Breast epithelium (tissue), 4 donors: Measurements from ENCODE around the gene HTT. TPM values are rescaled to one million over a fixed set of nuclear protein-coding genes. Genes with fewer than 3 reads are reported as not detected.

Experiments
- DNase-seq, 2 donors: peaks; one replicate each; pipeline ENCODE4 v3.0.0-alpha.2; 2019; ENCODE audit warnings: low spot score in 2 of 2
- H3K27ac ChIP-seq, 2 donors: fragments of 200-600 bp; sonication (generic) in 1 of 2; one replicate each; pipeline ENCODE4 v1.5.1; 2016 to 2019; ENCODE audit warnings: mild to moderate bottlenecking in 1 of 2
- H3K27me3 ChIP-seq, 2 donors: fragments of 200-600 bp; sonication (generic) in 1 of 2; one replicate each; pipeline versions ENCODE4 v1.5.1 to v1.6.0; 2017 to 2019; ENCODE audit warnings: control low read depth in 1 of 2, mild to moderate bottlenecking in 1 of 2
- H3K36me3 ChIP-seq: fragments of 200-600 bp; one replicate; pipeline ENCODE4 v1.5.1; 2019
- H3K4me1 ChIP-seq, 2 donors: fragments of 200-600 bp; sonication (generic); one replicate each; pipeline ENCODE4 v1.5.1; 2016 to 2019; ENCODE audit warnings: control low read depth in 1 of 2
- H3K4me3 ChIP-seq, 3 donors: fragments of 200-600 bp; sonication (generic); 1 replicate in 2 of 3; 2 replicates in 1 of 3; pipeline ENCODE4 v1.5.1; 2016 to 2019; ENCODE audit warnings: mild to moderate bottlenecking in 3 of 3, moderate library complexity in 2 of 3
- H3K9me3 ChIP-seq, 2 donors: fragments of 200-600 bp; sonication (generic) in 1 of 2; one replicate each; pipeline ENCODE4 v1.5.1; 2016 to 2019; ENCODE audit warnings: control low read depth in 1 of 2
- CTCF ChIP-seq, 3 donors: fragments of 450-650 bp; IDR thresholded peaks; one replicate each; pipeline ENCODE4 v1.5.1; 2016 to 2017; ENCODE audit warnings: antibody characterized with exemption in 3 of 3, mild to moderate bottlenecking in 3 of 3, moderate library complexity in 3 of 3
- POLR2A ChIP-seq: fragments of 450-650 bp; IDR thresholded peaks from one replicate; pipeline ENCODE4 v1.6.1; 2016; ENCODE audit warnings: antibody characterized with exemption, mild to moderate bottlenecking, moderate library complexity
- POLR2AphosphoS5 ChIP-seq, 3 donors: sonication (generic); formaldehyde crosslinking; IDR thresholded peaks; one replicate each; pipeline ENCODE4 v1.6.1; 2017; ENCODE audit warnings: antibody characterized with exemption in 3 of 3
- intact Hi-C: fragments of 100-400 bp; cut with DNase I; formaldehyde crosslinking; loops from one replicate; pipeline ENCODE4 v1.15.1; 2023; ENCODE audit warnings: low total_unique reads
- total RNA-seq, 3 donors: library from RNA; depleted of rRNA; stranded (reverse); fragments of >200 nt; gene quantifications; one replicate each; pipeline ENCODE4 v1.1.0, GENCODE V29; 2016

HTT gene
- total RNA-seq, 3 donors from 2014 or later, result 53.8 to 71.1 (median 55.1) TPM

GRCh38 chr4:3225071-3225850, 150.8 kb downstream of the HTT start:
- no peaks in the 10 kb centered on the region for H3K36me3 ChIP-seq
- H3K4me3 ChIP-seq, result no peak overlapping the region
- no peak for TF ChIP-seq POLR2A
- TF ChIP-seq POLR2AphosphoS5 (IDR thresholded peaks at IDR 0.05), result no peak
- TF ChIP-seq CTCF (IDR thresholded peaks at IDR 0.05), result no peak
- intact Hi-C loops, result no loop called here
- H3K27ac ChIP-seq, result no peak overlapping the region
- H3K4me1 ChIP-seq, result no peaks in the 10 kb centered on the region
- no peak for DNase-seq
- H3K9me3 ChIP-seq, result no peaks in the 10 kb centered on the region
- H3K27me3 ChIP-seq, result no peaks in the 10 kb centered on the region

GRCh38 chr4:3225936-3226335, 151.5 kb downstream of the HTT start:
- DNase-seq, result no peak

DNA sequence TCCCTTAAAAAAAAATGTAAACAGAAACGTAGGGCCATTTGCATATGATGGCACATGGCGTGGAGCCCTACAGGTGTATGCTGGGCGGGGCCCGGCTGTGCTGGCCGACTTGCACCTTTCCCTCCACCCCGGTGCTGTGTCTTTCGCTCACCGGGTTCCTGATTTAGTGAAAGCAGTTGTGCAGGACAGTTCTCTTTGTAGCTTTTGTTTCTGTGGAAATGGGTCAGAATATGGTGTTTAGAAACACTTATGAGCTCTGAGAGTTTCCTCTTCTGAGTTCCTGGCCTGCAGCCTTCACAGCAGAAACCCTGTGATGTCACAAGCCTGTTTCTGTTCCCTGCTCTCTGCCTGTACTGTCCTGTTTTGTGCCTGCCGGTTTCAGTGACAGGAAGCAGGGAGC, 152.0 kb downstream of the HTT start:
- intact Hi-C loops, result no loop called here
- peak in 1 of 2 donors; percentile 27 for DNase-seq
- no peak overlapping the region for H3K4me3 ChIP-seq
- no peaks in the 10 kb centered on the region for H3K9me3 ChIP-seq
- H3K36me3 ChIP-seq, result no peaks in the 10 kb centered on the region
- peak overlapping the region; percentile 20 to 65 for H3K27ac ChIP-seq
- no peaks in the 10 kb centered on the region for H3K4me1 ChIP-seq
- TF ChIP-seq CTCF (IDR thresholded peaks at IDR 0.05) (no peak), POLR2A (no peak), POLR2AphosphoS5 (IDR thresholded peaks at IDR 0.05) (no peak)
- no peaks in the 10 kb centered on the region for H3K27me3 ChIP-seq

More at GRCh38 chr4:3225936-3226335, 151.5 kb downstream of the HTT start:
- H3K4me3 ChIP-seq, result no peak overlapping the region
- no peaks in the 10 kb centered on the region for H3K27me3 ChIP-seq
- H3K9me3 ChIP-seq, result no peaks in the 10 kb centered on the region
- H3K36me3 ChIP-seq, result no peaks in the 10 kb centered on the region
- intact Hi-C loops, result no loop called here
- no peaks in the 10 kb centered on the region for H3K4me1 ChIP-seq
- TF ChIP-seq POLR2A (no peak), CTCF (IDR thresholded peaks at IDR 0.05) (no peak), POLR2AphosphoS5 (IDR thresholded peaks at IDR 0.05) (no peak)
- peak overlapping the region; percentile 20 to 65 for H3K27ac ChIP-seq

DNA sequence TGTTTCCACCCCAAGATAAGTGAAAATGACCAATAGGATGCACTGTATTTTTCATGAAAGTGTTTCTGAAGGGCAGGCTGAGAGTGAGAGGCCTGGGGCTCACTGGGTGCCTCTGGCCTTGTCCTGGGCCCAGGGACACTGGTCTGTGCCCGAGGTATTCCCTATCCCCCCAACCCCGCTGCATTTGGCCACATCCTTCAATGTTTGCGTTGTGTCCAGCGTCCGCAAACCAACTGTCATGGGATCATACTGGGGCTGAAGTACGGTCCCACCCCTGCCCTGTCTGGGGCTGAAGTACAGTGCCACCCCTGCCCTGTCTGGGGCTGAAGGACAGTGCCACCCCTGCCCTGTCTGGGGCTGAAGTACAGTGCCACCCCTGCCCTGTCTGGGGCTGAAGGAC, 152.5 kb downstream of the HTT start:
- Histone ChIP-seq H3K4me1 (no peaks in the 10 kb centered on the region), H3K27ac (peak overlapping the region; percentile 38 to 65), H3K36me3 (no peaks in the 10 kb centered on the region), H3K27me3 (no peaks in the 10 kb centered on the region), H3K9me3 (no peaks in the 10 kb centered on the region), H3K4me3 (no peak overlapping the region)
- TF ChIP-seq CTCF (IDR thresholded peaks at IDR 0.05) (no peak), POLR2A (no peak), POLR2AphosphoS5 (IDR thresholded peaks at IDR 0.05) (no peak)
- no peak for DNase-seq
- intact Hi-C loops, result no loop called here

DNA sequence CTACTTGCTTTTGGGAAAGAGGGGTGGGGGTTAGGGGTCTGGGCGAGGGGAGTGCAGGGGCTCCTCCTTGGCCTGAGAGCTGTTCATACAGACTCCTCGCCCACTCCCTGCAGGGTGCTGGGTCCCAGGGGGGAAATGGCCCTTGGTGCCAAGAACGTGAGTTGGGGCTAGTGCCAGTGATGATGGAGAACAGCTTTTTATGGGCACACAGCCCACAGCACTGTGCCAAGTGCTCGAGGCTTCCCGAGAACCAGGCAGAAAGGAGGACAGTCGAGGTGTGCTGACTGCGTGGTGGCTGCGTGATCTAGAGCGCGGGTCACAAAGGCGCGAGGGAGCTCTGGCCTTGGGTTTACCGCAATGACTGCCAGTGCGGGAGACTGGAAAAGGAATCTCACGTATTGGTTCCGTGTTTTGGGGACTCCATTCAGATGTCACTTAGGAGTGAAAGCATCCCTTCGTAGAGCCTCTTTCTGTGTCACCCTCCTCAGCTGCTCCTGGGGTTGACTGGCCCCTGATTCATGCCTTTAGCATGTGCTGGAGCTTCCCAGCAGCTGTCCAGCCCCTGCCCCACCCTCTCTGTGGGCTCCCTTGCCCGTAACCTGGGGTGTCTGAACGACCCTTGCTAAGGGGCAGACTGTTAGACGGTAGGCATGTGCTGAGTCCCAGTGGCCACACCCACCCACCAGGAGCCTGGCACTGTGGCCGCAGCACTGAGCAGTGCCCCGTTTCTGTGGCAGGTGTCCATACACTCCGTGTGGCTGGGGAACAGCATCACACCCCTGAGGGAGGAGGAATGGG, 153.6 kb downstream of the HTT start:
- no peaks in the 10 kb centered on the region for H3K4me1 ChIP-seq
- no peaks in the 10 kb centered on the region for H3K36me3 ChIP-seq
- H3K4me3 ChIP-seq, result no peak overlapping the region
- no peak overlapping the region for H3K27ac ChIP-seq
- H3K9me3 ChIP-seq, result no peaks in the 10 kb centered on the region
- DNase-seq, result no peak
- no peaks in the 10 kb centered on the region for H3K27me3 ChIP-seq
- TF ChIP-seq POLR2A (no peak), CTCF (IDR thresholded peaks at IDR 0.05) (no peak), POLR2AphosphoS5 (IDR thresholded peaks at IDR 0.05) (no peak)
- intact Hi-C loops, result loop anchor here (2.0 kb wide), 1 partner anchor 61 kb away; no protein-coding TSS in a partner anchor
